C4-2B (cell line): ENCODE results near the gene SERPINA9.

Experiments
- H3K27ac ChIP-seq: fragments of 450-650 bp; 2 replicates; pipeline ENCODE4 v1.5.1; 2017
- CTCF ChIP-seq: fragments of 450-650 bp; conservative IDR thresholded peaks from 2 replicates; pipeline ENCODE4 v1.5.1; 2017; ENCODE audit warnings: mild to moderate bottlenecking
- ZFX ChIP-seq: fragments of 450-650 bp; IDR thresholded peaks from 2 replicates; pipeline ENCODE4 v1.6.1; 2017

SERPINA9 gene

GRCh38 chr14:94451091-94451771 is 24.8 kb downstream of the SERPINA9 start:
- TF ChIP-seq CTCF (no peak), ZFX (no peak)
- no peak overlapping the region for H3K27ac ChIP-seq

GRCh38 chr14:94450722-94451090 is 25.3 kb downstream of the SERPINA9 start:
- H3K27ac ChIP-seq, result no peak overlapping the region
- no peak for TF ChIP-seq CTCF

DNA sequence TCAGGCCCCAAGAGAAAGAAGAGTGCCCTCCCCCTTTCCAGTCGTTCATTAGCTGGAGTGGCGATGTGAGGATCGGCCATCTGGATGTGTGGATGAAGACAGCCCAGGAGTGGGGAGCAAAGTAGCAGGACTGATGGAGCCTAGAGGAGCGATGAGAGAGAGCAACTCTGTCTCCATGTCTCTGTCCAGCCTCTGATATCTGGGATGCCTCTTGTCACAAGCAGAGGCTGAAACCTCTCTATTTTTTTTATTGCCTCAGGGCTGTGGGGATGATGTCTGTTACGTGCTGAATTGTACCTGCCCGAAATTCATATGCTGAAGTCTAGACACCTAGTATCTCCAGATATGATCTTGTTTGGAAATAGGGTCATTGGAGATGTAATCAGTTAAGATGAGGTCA is 26.1 kb downstream of the SERPINA9 start:
- TF ChIP-seq ZFX, result no peak
- no peak for TF ChIP-seq CTCF
- H3K27ac ChIP-seq, result no peak overlapping the region

DNA sequence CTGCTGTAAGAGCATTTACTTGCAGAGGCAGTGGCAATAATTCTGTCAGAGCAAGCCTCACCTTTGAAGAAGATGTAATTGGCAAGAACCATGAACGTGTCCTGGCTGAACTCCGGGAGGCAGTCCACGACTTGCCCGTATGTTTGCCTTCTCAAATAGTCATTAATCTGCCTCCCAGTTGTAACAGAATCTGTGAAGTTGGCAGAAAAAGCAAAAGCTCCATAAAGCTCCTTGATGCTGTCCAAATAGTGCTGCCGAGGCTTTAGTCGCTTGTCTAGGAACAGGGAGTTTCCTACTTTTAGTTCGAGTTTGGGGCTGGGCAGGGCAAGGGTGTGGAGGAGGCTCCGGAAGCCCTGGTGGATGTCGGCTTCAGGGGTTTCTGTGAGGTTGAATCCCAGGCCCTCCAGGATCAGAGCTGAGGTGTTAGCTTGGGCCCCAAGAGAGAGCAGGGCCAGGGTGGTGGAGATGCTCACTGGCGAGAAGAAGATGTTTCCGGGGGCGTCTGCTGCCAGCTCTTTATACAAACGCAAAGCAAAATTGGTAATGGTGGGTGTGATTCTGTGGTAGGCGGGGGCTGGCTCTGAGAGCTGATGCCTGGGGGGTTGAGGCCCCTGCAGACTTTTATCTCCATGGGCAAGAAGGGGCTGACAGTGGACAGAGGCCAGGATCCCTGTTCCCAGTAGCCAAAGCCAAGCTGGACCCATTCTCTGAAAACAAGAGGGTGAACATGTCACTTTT is 27.8 kb downstream of the SERPINA9 start:
- H3K27ac ChIP-seq, result no peak overlapping the region
- no peak for TF ChIP-seq CTCF
- TF ChIP-seq ZFX, result no peak

GRCh38 chr14:94447206-94447605 is 28.8 kb downstream of the SERPINA9 start:
- no peak overlapping the region for H3K27ac ChIP-seq
- TF ChIP-seq CTCF (no peak), ZFX (no peak)

DNA sequence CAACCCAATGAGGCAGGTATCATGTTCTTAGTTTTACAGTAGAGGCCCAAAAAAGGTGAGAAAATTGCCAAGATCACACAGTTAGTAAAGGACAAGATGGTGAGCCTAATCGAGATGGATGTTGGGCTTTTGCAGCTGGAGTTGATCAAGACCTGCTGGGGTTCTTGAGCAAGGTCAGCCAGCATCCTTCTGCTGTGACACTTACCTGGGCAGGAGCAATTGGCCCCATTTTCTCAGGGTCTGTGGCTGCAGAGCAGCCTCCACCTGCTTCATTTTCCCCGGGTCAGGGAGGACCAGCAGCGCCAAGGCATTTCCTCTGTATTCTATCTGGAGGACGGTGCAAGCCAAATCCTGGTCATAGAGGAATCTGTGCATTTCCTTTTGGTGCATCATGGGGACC is 29.9 kb downstream of the SERPINA9 start:
- TF ChIP-seq CTCF (no peak), ZFX (no peak)
- H3K27ac ChIP-seq, result no peak overlapping the region

- TF ChIP-seq CTCF (no peak), ZFX (no peak)
- no peak overlapping the region for H3K27ac ChIP-seq
Observed at GRCh38 chr14:94445003-94445402, 31.0 kb downstream of the SERPINA9 start.
